Endothelial cell of umbilical vein (primary cell): ENCODE measurements around the gene FOXL1.

ENCODE experiments used
- CTCF ChIP-seq, 2 donors: IDR thresholded peaks; 1 replicate in 1 of 2; 2 replicates in 1 of 2; pipeline ENCODE4 v1.5.1; 2011; ENCODE audit warnings: low read length in 2 of 2, mild to moderate bottlenecking in 2 of 2, moderate library complexity in 2 of 2, control low read depth in 1 of 2, inconsistent platforms in 1 of 2, low read depth in 1 of 2; ENCODE audit not compliant: insufficient read depth in 1 of 2; ENCODE audit errors: extremely low read depth in 1 of 2
- MAX ChIP-seq: IDR thresholded peaks from 2 replicates; pipeline ENCODE4 v1.6.1; 2011; ENCODE audit not compliant: insufficient read depth, insufficient read length
- POLR2A ChIP-seq: IDR thresholded peaks from 2 replicates; pipeline ENCODE4 v1.6.1; 2012; ENCODE audit warnings: low read depth, mild to moderate bottlenecking, control low read depth, low read length

GRCh38 chr16:86556576-86556975 is 21.8 kb upstream of the FOXL1 start:
- TF ChIP-seq CTCF (IDR thresholded peaks at IDR 0.05; ENCODE audit: extremely low read depth in 1 of 2, insufficient read depth in 1 of 2, low read depth in 1 of 2, low read length in 2 of 2) (no peak), POLR2A (no peak), MAX (no peak)
